ENCODE results near the gene PLTP.
"Not testable (repeated sequence)": the region's sequence is repeated elsewhere in the genome, so short reads cannot be mapped to it uniquely, and the experiment has no call there.

PLTP gene

GRCh38 chr20:45896641-45897161 is 15.3 kb downstream of the PLTP start:
- DNase-seq, result no peak

- no peak for DNase-seq
Observed at GRCh38 chr20:45894797-45895196, 17.2 kb downstream of the PLTP start.

- DNase-seq, result no peak
Observed at GRCh38 chr20:45893831-45894230, 18.1 kb downstream of the PLTP start.

GRCh38 chr20:45892828-45893500 is 19.0 kb downstream of the PLTP start:
- DNase-seq, result peak; percentile 53

- no peak for DNase-seq
Observed at GRCh38 chr20:45892049-45892825, 19.7 kb downstream of the PLTP start.

- peak; percentile 92 for DNase-seq
Observed at GRCh38 chr20:45890985-45891983, 20.7 kb downstream of the PLTP start, which contains the start of the genes CTSA and NEURL2. Gene CTSA, plus strand, starts transcription at chr20:45891335. Its CDS starts 234 bp downstream, at chr20:45891569. Gene NEURL2, minus strand, starts transcription at chr20:45891208. Its CDS starts 217 bp downstream, at chr20:45890991.

GRCh38 chr20:45890077-45890984 is 21.6 kb downstream of the PLTP start:
- DNase-seq, result peak; percentile 72

- no peak for DNase-seq
Observed at GRCh38 chr20:45888681-45889080, 23.3 kb downstream of the PLTP start.

GRCh38 chr20:45887346-45887715 is 24.6 kb downstream of the PLTP start, which contains the start of gene SPATA25:
Gene SPATA25, minus strand, starts transcription at chr20:45887622. Its CDS starts 32 bp downstream, at chr20:45887590.
- DNase-seq, result no peak

- DNase-seq, result no peak
Observed at GRCh38 chr20:45886590-45887345, 25.2 kb downstream of the PLTP start.

- DNase-seq, result no peak
Observed at GRCh38 chr20:45883100-45883469, 28.9 kb downstream of the PLTP start.

- DNase-seq, result no peak
Observed at GRCh38 chr20:45882469-45883099, 29.4 kb downstream of the PLTP start.

GRCh38 chr20:45880988-45881788 is 30.8 kb downstream of the PLTP start, which contains the start of gene ZSWIM1:
Gene ZSWIM1, plus strand, starts transcription at chr20:45881227. Its CDS starts 1,366 bp downstream, at chr20:45882593.
- DNase-seq, result peak; percentile 100

GRCh38 chr20:45878076-45878761 is 33.7 kb downstream of the PLTP start:
- DNase-seq, result no peak

- DNase-seq, result no peak
Observed at GRCh38 chr20:45874576-45874975, 37.4 kb downstream of the PLTP start.

GRCh38 chr20:45874104-45874481 is 37.9 kb downstream of the PLTP start:
- DNase-seq, result not testable (repeated sequence)

GRCh38 chr20:45873409-45874103 is 38.4 kb downstream of the PLTP start:
- DNase-seq, result no peak

GRCh38 chr20:45872626-45873025 is 39.3 kb downstream of the PLTP start:
- no peak for DNase-seq
